ENCODE results near the gene FAM78B. TPM values are rescaled to one million over a fixed set of nuclear protein-coding genes. Genes with fewer than 3 reads are reported as not detected.

FAM78B gene
- total RNA-seq, 1 experiment from 2014 or later = not detected

DNA sequence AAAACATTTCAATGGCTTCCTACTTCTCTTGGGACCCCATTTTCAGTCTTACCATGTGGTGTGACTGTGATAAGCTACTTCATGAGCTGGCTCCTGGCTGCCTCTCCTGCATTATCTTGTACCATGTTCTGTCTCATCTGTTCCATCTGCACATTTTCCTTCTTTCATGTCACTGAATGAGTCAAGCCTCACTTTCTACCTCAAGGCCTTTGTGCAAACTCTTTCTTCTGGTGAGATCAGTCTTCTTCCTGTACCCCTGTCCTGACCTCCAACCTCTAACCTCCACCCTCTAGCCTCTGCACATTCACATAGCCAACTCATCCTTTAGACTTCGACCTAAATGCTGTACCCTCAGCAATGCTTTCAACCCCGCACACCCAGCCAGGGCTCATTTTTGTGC is 9.6 kb upstream of the FAM78B start:
- Mint-ChIP-seq H3K36me3 (ENCODE audit: insufficient read depth, unreplicated experiment) (no peaks in the 10 kb centered on the region), H3K4me1 (ENCODE audit: low read depth, unreplicated experiment) (no peaks in the 10 kb centered on the region), H3K27me3 (ENCODE audit: insufficient read depth, unreplicated experiment) (peaks cover 19% of the 10 kb centered on the region), H3K27ac (ENCODE audit: unreplicated experiment) (no peak overlapping the region), H3K4me3 (ENCODE audit: unreplicated experiment) (no peak overlapping the region), H3K9me3 (ENCODE audit: unreplicated experiment) (no peaks in the 10 kb centered on the region)
- intact Hi-C loops (cut with micrococcal nuclease; ENCODE audit: unreplicated experiment) = no loop called here
- Histone ChIP-seq H3K36me3 (ENCODE audit: control insufficient read depth, insufficient read depth, low read length) (no peaks in the 10 kb centered on the region), H3K9me3 (no peaks in the 10 kb centered on the region), H3K27me3 (replicated peaks; ENCODE audit: control insufficient read depth, insufficient read depth, low read length) (no peaks in the 10 kb centered on the region; the same call in 1 of the 2 replicates), H3K4me1 (no peaks in the 10 kb centered on the region), H3K4me3 (ENCODE audit: low read depth, low read length) (no peak overlapping the region)
- no TSS peak for BruUV-seq (replicated peaks)
- CTCF ChIA-PET = no interaction called here
- TF ChIP-seq, protein P1, sequence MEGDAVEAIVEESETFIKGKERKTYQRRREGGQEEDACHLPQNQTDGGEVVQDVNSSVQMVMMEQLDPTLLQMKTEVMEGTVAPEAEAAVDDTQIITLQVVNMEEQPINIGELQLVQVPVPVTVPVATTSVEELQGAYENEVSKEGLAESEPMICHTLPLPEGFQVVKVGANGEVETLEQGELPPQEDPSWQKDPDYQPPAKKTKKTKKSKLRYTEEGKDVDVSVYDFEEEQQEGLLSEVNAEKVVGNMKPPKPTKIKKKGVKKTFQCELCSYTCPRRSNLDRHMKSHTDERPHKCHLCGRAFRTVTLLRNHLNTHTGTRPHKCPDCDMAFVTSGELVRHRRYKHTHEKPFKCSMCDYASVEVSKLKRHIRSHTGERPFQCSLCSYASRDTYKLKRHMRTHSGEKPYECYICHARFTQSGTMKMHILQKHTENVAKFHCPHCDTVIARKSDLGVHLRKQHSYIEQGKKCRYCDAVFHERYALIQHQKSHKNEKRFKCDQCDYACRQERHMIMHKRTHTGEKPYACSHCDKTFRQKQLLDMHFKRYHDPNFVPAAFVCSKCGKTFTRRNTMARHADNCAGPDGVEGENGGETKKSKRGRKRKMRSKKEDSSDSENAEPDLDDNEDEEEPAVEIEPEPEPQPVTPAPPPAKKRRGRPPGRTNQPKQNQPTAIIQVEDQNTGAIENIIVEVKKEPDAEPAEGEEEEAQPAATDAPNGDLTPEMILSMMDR (IDR thresholded peaks at IDR 0.05; ENCODE audit: insufficient read depth in 1 of 2, low read depth in 1 of 2, low read length in 1 of 2, severe bottlenecking in 1 of 2, unreplicated experiment in 1 of 2) = no peak
- no peak for DNase-seq
- POLR2A ChIA-PET = no interaction called here

DNA sequence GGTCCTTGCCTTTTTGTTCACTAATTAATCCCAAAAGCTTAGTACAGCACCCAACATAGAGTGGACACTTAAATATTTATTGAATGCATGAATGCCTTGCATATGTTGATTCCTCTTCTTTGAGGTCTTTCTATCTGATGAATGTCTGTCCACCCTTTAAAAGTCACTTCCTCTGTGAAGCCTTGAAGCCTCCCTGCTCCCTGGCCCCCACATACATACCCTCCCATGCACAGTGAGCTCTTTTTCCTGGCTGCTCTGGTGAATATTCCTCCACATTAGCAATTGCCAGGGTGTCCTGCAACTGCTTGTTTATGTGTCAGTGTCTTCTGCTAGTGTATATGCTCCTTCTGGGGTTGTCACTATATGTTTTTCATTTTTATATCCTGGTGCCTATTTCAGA is 8.2 kb upstream of the FAM78B start:
- Mint-ChIP-seq H3K36me3 (ENCODE audit: insufficient read depth, unreplicated experiment) (no peaks in the 10 kb centered on the region), H3K27me3 (ENCODE audit: insufficient read depth, unreplicated experiment) (peaks cover 27% of the 10 kb centered on the region), H3K4me3 (ENCODE audit: unreplicated experiment) (no peak overlapping the region), H3K9me3 (ENCODE audit: unreplicated experiment) (no peaks in the 10 kb centered on the region), H3K4me1 (ENCODE audit: low read depth, unreplicated experiment) (no peaks in the 10 kb centered on the region), H3K27ac (ENCODE audit: unreplicated experiment) (no peak overlapping the region)
- Histone ChIP-seq H3K9me3 (no peaks in the 10 kb centered on the region), H3K36me3 (ENCODE audit: control insufficient read depth, insufficient read depth, low read length) (no peaks in the 10 kb centered on the region), H3K4me1 (no peaks in the 10 kb centered on the region), H3K4me3 (ENCODE audit: low read depth, low read length) (no peak overlapping the region), H3K27me3 (replicated peaks; ENCODE audit: control insufficient read depth, insufficient read depth, low read length) (no peaks in the 10 kb centered on the region; the same call in 1 of the 2 replicates)
- intact Hi-C loops (cut with micrococcal nuclease; ENCODE audit: unreplicated experiment) = no loop called here
- no peak for DNase-seq
- CTCF ChIA-PET = no interaction called here
- TF ChIP-seq, protein P1 (IDR thresholded peaks at IDR 0.05; ENCODE audit: insufficient read depth in 1 of 2, low read depth in 1 of 2, low read length in 1 of 2, severe bottlenecking in 1 of 2, unreplicated experiment in 1 of 2) = no peak
- no TSS peak for BruUV-seq (replicated peaks)
- POLR2A ChIA-PET = no interaction called here

GRCh38 chr1:166174108-166174507 is 7.3 kb upstream of the FAM78B start:
- no peak overlapping the region for H3K27ac Mint-ChIP-seq (ENCODE audit: unreplicated experiment)
- Histone ChIP-seq H3K36me3 (ENCODE audit: control insufficient read depth, insufficient read depth, low read length) (no peaks in the 10 kb centered on the region), H3K4me1 (no peaks in the 10 kb centered on the region), H3K9me3 (no peaks in the 10 kb centered on the region), H3K4me3 (ENCODE audit: low read depth, low read length) (no peak overlapping the region), H3K27me3 (replicated peaks; ENCODE audit: control insufficient read depth, insufficient read depth, low read length) (no peaks in the 10 kb centered on the region; the same call in 1 of the 2 replicates)
- H3K27me3 Mint-ChIP-seq (ENCODE audit: insufficient read depth, unreplicated experiment) = peaks cover 27% of the 10 kb centered on the region
- DNase-seq = no peak
- TF ChIP-seq, protein P1 (IDR thresholded peaks at IDR 0.05; ENCODE audit: insufficient read depth in 1 of 2, low read depth in 1 of 2, low read length in 1 of 2, severe bottlenecking in 1 of 2, unreplicated experiment in 1 of 2) = no peak
- POLR2A ChIA-PET = no interaction called here
- H3K4me1 Mint-ChIP-seq (ENCODE audit: low read depth, unreplicated experiment) = no peaks in the 10 kb centered on the region
- no peaks in the 10 kb centered on the region for H3K9me3 Mint-ChIP-seq (ENCODE audit: unreplicated experiment)
- intact Hi-C loops (cut with micrococcal nuclease; ENCODE audit: unreplicated experiment) = no loop called here
- H3K4me3 Mint-ChIP-seq (ENCODE audit: unreplicated experiment) = no peak overlapping the region
- H3K36me3 Mint-ChIP-seq (ENCODE audit: insufficient read depth, unreplicated experiment) = no peaks in the 10 kb centered on the region
- BruUV-seq (replicated peaks) = no TSS peak
- CTCF ChIA-PET = no interaction called here
